ENCODE data around the gene WWTR1.

DNA sequence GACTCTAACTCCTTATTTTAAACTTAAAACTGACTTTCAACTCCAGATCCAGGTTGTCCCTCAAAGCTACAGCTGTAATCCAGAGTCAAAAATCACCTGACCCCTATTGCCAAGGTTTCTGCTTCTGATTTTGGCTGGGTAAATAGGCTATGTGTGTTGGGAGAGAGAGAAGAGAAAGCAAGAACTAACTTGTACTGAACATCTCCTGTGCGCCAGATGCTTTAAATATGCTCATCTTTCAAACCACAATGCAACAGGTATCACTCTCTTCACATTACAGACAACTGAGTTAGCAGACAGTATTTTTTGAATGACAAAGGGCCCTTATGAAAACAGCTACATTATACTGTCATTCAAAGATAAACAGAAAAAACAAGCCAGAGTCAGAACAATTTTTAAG is 7.0 kb downstream of the WWTR1 start:
- TF ChIP-seq, protein P1, sequence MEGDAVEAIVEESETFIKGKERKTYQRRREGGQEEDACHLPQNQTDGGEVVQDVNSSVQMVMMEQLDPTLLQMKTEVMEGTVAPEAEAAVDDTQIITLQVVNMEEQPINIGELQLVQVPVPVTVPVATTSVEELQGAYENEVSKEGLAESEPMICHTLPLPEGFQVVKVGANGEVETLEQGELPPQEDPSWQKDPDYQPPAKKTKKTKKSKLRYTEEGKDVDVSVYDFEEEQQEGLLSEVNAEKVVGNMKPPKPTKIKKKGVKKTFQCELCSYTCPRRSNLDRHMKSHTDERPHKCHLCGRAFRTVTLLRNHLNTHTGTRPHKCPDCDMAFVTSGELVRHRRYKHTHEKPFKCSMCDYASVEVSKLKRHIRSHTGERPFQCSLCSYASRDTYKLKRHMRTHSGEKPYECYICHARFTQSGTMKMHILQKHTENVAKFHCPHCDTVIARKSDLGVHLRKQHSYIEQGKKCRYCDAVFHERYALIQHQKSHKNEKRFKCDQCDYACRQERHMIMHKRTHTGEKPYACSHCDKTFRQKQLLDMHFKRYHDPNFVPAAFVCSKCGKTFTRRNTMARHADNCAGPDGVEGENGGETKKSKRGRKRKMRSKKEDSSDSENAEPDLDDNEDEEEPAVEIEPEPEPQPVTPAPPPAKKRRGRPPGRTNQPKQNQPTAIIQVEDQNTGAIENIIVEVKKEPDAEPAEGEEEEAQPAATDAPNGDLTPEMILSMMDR (IDR thresholded peaks at IDR 0.05), result no peak
- TF ChIP-seq POLR2A (IDR thresholded peaks at IDR 0.05) (no peak), POLR2AphosphoS5 (IDR thresholded peaks at IDR 0.05) (no peak)

Data from upper lobe of left lung (tissue), 4 donors.